ENCODE data around the gene YES1. TPM values are rescaled to one million over a fixed set of nuclear protein-coding genes. Genes with fewer than 3 reads are reported as not detected.
"Not testable (repeated sequence)": the region's sequence is repeated elsewhere in the genome, so short reads cannot be mapped to it uniquely, and the experiment has no call there.

YES1 gene
- total RNA-seq, 1 donor from 2014 or later, result 175 TPM

GRCh38 chr18:730692-731091 is 81.3 kb downstream of the YES1 start:
- no peak for DNase-seq (ENCODE audit: extremely low read depth, low read depth, low spot score)

GRCh38 chr18:730120-730519 is 81.9 kb downstream of the YES1 start:
- not testable (repeated sequence) for DNase-seq (ENCODE audit: extremely low read depth, low read depth, low spot score)

GRCh38 chr18:725646-726045 is 86.4 kb downstream of the YES1 start:
- DNase-seq (ENCODE audit: extremely low read depth, low read depth, low spot score), result no peak

GRCh38 chr18:723541-724080 is 88.4 kb downstream of the YES1 start:
- DNase-seq (ENCODE audit: extremely low read depth, low read depth, low spot score), result no peak

- DNase-seq (ENCODE audit: extremely low read depth, low read depth, low spot score), result no peak
Observed at GRCh38 chr18:717003-717402, 95.0 kb downstream of the YES1 start.

- no peak for DNase-seq (ENCODE audit: extremely low read depth, low read depth, low spot score)
Observed at GRCh38 chr18:715626-716025, 96.4 kb downstream of the YES1 start.

GRCh38 chr18:713135-713490 is 98.9 kb downstream of the YES1 start:
- no peak for DNase-seq (ENCODE audit: extremely low read depth, low read depth, low spot score)

- DNase-seq (ENCODE audit: extremely low read depth, low read depth, low spot score), result no peak
Observed at GRCh38 chr18:712401-713134, 99.5 kb downstream of the YES1 start, which contains the start of gene ENOSF1. Gene ENOSF1 (minus strand): TSS chr18:712630. CDS start chr18:712587, 43 bp downstream.

GRCh38 chr18:711657-712400 is 100.2 kb downstream of the YES1 start:
- DNase-seq (ENCODE audit: extremely low read depth, low read depth, low spot score), result no peak

GRCh38 chr18:711310-711656 is 100.8 kb downstream of the YES1 start:
- no peak for DNase-seq (ENCODE audit: extremely low read depth, low read depth, low spot score)

GRCh38 chr18:710418-711300 is 101.4 kb downstream of the YES1 start:
- no peak for DNase-seq (ENCODE audit: extremely low read depth, low read depth, low spot score)

GRCh38 chr18:709771-710170 is 102.3 kb downstream of the YES1 start:
- DNase-seq (ENCODE audit: extremely low read depth, low read depth, low spot score), result no peak

GRCh38 chr18:708096-708495 is 103.9 kb downstream of the YES1 start:
- DNase-seq (ENCODE audit: extremely low read depth, low read depth, low spot score), result no peak

GRCh38 chr18:706405-706804 is 105.6 kb downstream of the YES1 start:
- DNase-seq (ENCODE audit: extremely low read depth, low read depth, low spot score), result no peak

- no peak for DNase-seq (ENCODE audit: extremely low read depth, low read depth, low spot score)
Observed at GRCh38 chr18:703213-703967, 108.7 kb downstream of the YES1 start.

- no peak for DNase-seq (ENCODE audit: extremely low read depth, low read depth, low spot score)
Observed at GRCh38 chr18:697800-698199, 114.2 kb downstream of the YES1 start.

- DNase-seq (ENCODE audit: extremely low read depth, low read depth, low spot score), result no peak
Observed at GRCh38 chr18:697012-697411, 115.0 kb downstream of the YES1 start.

- DNase-seq (ENCODE audit: extremely low read depth, low read depth, low spot score), result no peak
Observed at GRCh38 chr18:693466-694187, 118.4 kb downstream of the YES1 start.

GRCh38 chr18:692824-693223 is 119.2 kb downstream of the YES1 start:
- DNase-seq (ENCODE audit: extremely low read depth, low read depth, low spot score), result no peak

GRCh38 chr18:688323-688722 is 123.7 kb downstream of the YES1 start:
- no peak for DNase-seq (ENCODE audit: extremely low read depth, low read depth, low spot score)

Data from glomerular endothelial cell (primary cell).